RCC 7860 (cell line): ENCODE measurements around the gene FIS1.
"Not testable (repeated sequence)": the region's sequence is repeated elsewhere in the genome, so short reads cannot be mapped to it uniquely, and the experiment has no call there.

Experiments
- DNase-seq: peaks from one replicate; pipeline ENCODE4 v3.0.0-alpha.2; 2015; ENCODE audit warnings: low spot score
- FAIRE-seq: peaks from 2 replicates; lab custom pipeline; 2012; peaks lifted over from hg19 to GRCh38; lab: Jason Lieb, UNC

FIS1 gene

GRCh38 chr7:101208794-101209193 is 36.1 kb downstream of the FIS1 start:
- FAIRE-seq: no peak
- no peak for DNase-seq

GRCh38 chr7:101207459-101207858 is 37.4 kb downstream of the FIS1 start:
- FAIRE-seq: no peak

GRCh38 chr7:101206665-101207042 is 38.2 kb downstream of the FIS1 start:
- no peak for FAIRE-seq
- no peak for DNase-seq

More at GRCh38 chr7:101207459-101207858, 37.4 kb downstream of the FIS1 start:
- DNase-seq: no peak

- FAIRE-seq (no peak), DNase-seq (no peak)
Measured at GRCh38 chr7:101205901-101206664, 38.8 kb downstream of the FIS1 start.

GRCh38 chr7:101203740-101204738 is 40.8 kb downstream of the FIS1 start:
- not testable (repeated sequence) for DNase-seq, FAIRE-seq

GRCh38 chr7:101202603-101202918 is 42.3 kb downstream of the FIS1 start:
- no peak for DNase-seq
- no peak for FAIRE-seq

- DNase-seq (no peak), FAIRE-seq (no peak)
Measured at GRCh38 chr7:101201695-101202602, 42.9 kb downstream of the FIS1 start.

- DNase-seq (no peak), FAIRE-seq (no peak)
Measured at GRCh38 chr7:101200862-101201599, 43.9 kb downstream of the FIS1 start, which contains the start of gene MOGAT3. Gene MOGAT3 (minus strand): TSS chr7:101201036. CDS start chr7:101200854, 182 bp downstream.

GRCh38 chr7:101200504-101200861 is 44.4 kb downstream of the FIS1 start:
- no peak for FAIRE-seq
- DNase-seq: no peak

- DNase-seq: not testable (repeated sequence)
Measured at GRCh38 chr7:101199522-101199921, 45.4 kb downstream of the FIS1 start.

GRCh38 chr7:101198476-101198875 is 46.4 kb downstream of the FIS1 start:
- FAIRE-seq (no peak), DNase-seq (no peak)

More at GRCh38 chr7:101199522-101199921, 45.4 kb downstream of the FIS1 start:
- FAIRE-seq: not testable (repeated sequence)

- DNase-seq: no peak
- no peak for FAIRE-seq
Measured at GRCh38 chr7:101197991-101198390, 46.9 kb downstream of the FIS1 start.

GRCh38 chr7:101195884-101196283 is 49.0 kb downstream of the FIS1 start:
- FAIRE-seq: no peak
- DNase-seq: no peak
